ENCODE results near the gene BATF2.

The BATF2 gene

DNA sequence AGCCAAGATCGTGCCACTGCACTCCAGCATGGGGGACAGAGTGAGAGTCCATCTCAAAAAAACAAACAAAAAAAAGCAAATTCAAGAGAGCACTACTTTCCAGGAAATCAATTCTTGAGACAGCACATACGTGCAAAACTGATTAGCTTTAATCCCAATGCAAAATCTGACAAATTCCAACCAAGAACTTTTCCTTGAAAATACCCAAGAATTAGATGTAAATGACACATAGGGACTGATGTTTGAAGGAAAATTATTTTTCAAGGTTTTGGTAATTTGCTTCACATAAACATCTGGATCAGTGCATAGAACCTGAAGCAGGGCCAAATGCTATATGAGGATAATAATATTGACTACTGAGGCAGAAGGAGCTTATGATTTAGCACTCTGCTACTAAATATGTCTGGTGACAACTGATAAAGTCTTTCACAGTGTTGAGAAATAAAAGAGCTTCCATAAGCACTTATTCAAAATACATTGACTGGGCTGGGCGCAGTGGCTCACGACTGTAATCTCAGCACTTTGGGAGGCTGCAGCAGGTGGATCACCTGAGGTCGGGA is 33.6 kb downstream of the BATF2 start:
- DNase-seq: no peak

- DNase-seq: no peak
Observed at GRCh38 chr11:64960719-64961118, 36.1 kb downstream of the BATF2 start.

GRCh38 chr11:64959498-64959897 is 37.3 kb downstream of the BATF2 start:
- DNase-seq: no peak

GRCh38 chr11:64954201-64954600 is 42.6 kb downstream of the BATF2 start:
- DNase-seq: no peak

GRCh38 chr11:64951529-64951928 is 45.2 kb downstream of the BATF2 start:
- DNase-seq: no peak

GRCh38 chr11:64947208-64947814 is 49.5 kb downstream of the BATF2 start:
- peak; percentile 51 to 56 (median 55) for DNase-seq
